ENCODE results near the gene UTP15. TPM values are rescaled to one million over a fixed set of nuclear protein-coding genes. Genes with fewer than 3 reads are reported as not detected.

Gene UTP15
- total RNA-seq, 2 experiments from 2014 or later = 22.8 to 29.9 TPM

DNA sequence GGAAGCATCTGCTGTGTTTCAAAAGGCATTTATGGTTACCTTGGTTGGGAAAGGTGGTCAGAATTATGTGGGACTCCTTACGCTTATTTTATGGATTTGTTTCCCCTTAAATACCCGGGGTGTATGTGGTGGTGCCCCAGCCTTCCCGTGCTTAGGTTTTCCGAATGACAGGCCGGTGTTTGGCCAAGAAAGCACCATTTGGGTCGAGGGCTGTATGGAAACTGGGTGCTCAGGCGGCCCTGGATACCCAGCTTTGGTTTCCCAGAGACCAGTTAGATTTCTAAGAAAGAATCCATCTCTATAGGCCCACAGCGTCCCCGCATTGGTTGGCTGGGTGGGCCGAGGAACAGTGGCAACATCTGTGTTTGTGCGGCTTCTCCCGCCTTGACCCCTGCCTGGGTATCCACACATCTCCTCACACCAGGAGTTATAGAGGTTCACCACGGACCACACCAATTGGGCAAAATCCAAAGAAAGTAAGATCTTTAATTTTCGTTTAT is 61.3 kb downstream of the UTP15 start:
- CTCF ChIA-PET (ENCODE audit: unreplicated experiment) = no interaction called here
- intact Hi-C loops (cut with micrococcal nuclease; ENCODE audit: unreplicated experiment) = no loop called here
- H3K27ac ChIP-seq (ENCODE audit: low read depth, low read length, poor library complexity, severe bottlenecking) = no peak overlapping the region
- no peaks in the 10 kb centered on the region for H3K4me1 ChIP-seq (ENCODE audit: insufficient read depth, low read length, poor library complexity, severe bottlenecking)
- H2AFZ ChIP-seq (ENCODE audit: low read length) = no peak overlapping the region
- no peaks in the 10 kb centered on the region for H3K9me3 ChIP-seq (ENCODE audit: low read length)
- H3K36me3 ChIP-seq (ENCODE audit: insufficient read depth, low read length) = no peaks in the 10 kb centered on the region
- no peak overlapping the region for H3K4me2 ChIP-seq (ENCODE audit: low read length)
- TF ChIP-seq CTCF (conservative IDR thresholded peaks at IDR 0.05; ENCODE audit: low read length) = no peak
- TF ChIP-seq EZH2phosphoT487 (IDR thresholded peaks at IDR 0.05; ENCODE audit: borderline replicate concordance, low read depth, low read length) = no peak
- POLR2A ChIA-PET = no interaction called here
- no peaks in the 10 kb centered on the region for H4K20me1 ChIP-seq (ENCODE audit: insufficient read depth, low read length)
- H3K79me2 ChIP-seq (ENCODE audit: insufficient read depth, low read depth, low read length) = no peaks in the 10 kb centered on the region
- H3K4me3 ChIP-seq (ENCODE audit: low read depth, low read length, poor library complexity, severe bottlenecking) = no peak overlapping the region
- BruUV-seq (replicated peaks) = no TSS peak
- no peak for DNase-seq (ENCODE audit: low spot score)
- no peaks in the 10 kb centered on the region for H3K9me2 ChIP-seq (ENCODE audit: insufficient read depth, low read length)

- H3K36me3 ChIP-seq (ENCODE audit: insufficient read depth, low read length) = no peaks in the 10 kb centered on the region
- no peaks in the 10 kb centered on the region for H3K9me2 ChIP-seq (ENCODE audit: insufficient read depth, low read length)
- POLR2A ChIA-PET = no interaction called here
- no peaks in the 10 kb centered on the region for H4K20me1 ChIP-seq (ENCODE audit: insufficient read depth, low read length)
- TF ChIP-seq CTCF (conservative IDR thresholded peaks at IDR 0.05; ENCODE audit: low read length) (no peak), EZH2phosphoT487 (IDR thresholded peaks at IDR 0.05; ENCODE audit: borderline replicate concordance, low read depth, low read length) (no peak)
- DNase-seq (ENCODE audit: low spot score) = no peak
- no TSS peak for BruUV-seq (replicated peaks)
- no peak overlapping the region for H2AFZ ChIP-seq (ENCODE audit: low read length)
- H3K79me2 ChIP-seq (ENCODE audit: insufficient read depth, low read depth, low read length) = no peaks in the 10 kb centered on the region
- H3K4me3 ChIP-seq (ENCODE audit: low read depth, low read length, poor library complexity, severe bottlenecking) = no peak overlapping the region
- H3K27ac ChIP-seq (ENCODE audit: low read depth, low read length, poor library complexity, severe bottlenecking) = no peak overlapping the region
- H3K9me3 ChIP-seq (ENCODE audit: low read length) = no peaks in the 10 kb centered on the region
- H3K4me1 ChIP-seq (ENCODE audit: insufficient read depth, low read length, poor library complexity, severe bottlenecking) = no peaks in the 10 kb centered on the region
- intact Hi-C loops (cut with micrococcal nuclease; ENCODE audit: unreplicated experiment) = no loop called here
- H3K4me2 ChIP-seq (ENCODE audit: low read length) = no peak overlapping the region
- CTCF ChIA-PET (ENCODE audit: unreplicated experiment) = no interaction called here
Observed at GRCh38 chr5:73629456-73629855, 63.9 kb downstream of the UTP15 start.

GRCh38 chr5:73630765-73631164 is 65.2 kb downstream of the UTP15 start:
- intact Hi-C loops (cut with micrococcal nuclease; ENCODE audit: unreplicated experiment) = no loop called here
- CTCF ChIA-PET (ENCODE audit: unreplicated experiment) = no interaction called here
- POLR2A ChIA-PET = no interaction called here
- Histone ChIP-seq H3K4me2 (ENCODE audit: low read length) (no peak overlapping the region), H4K20me1 (ENCODE audit: insufficient read depth, low read length) (no peaks in the 10 kb centered on the region), H3K4me1 (ENCODE audit: insufficient read depth, low read length, poor library complexity, severe bottlenecking) (no peaks in the 10 kb centered on the region), H3K27ac (ENCODE audit: low read depth, low read length, poor library complexity, severe bottlenecking) (no peak overlapping the region), H3K9me3 (ENCODE audit: low read length) (no peaks in the 10 kb centered on the region), H2AFZ (ENCODE audit: low read length) (no peak overlapping the region), H3K4me3 (ENCODE audit: low read depth, low read length, poor library complexity, severe bottlenecking) (no peak overlapping the region), H3K36me3 (ENCODE audit: insufficient read depth, low read length) (no peaks in the 10 kb centered on the region), H3K79me2 (ENCODE audit: insufficient read depth, low read depth, low read length) (no peaks in the 10 kb centered on the region), H3K9me2 (ENCODE audit: insufficient read depth, low read length) (no peaks in the 10 kb centered on the region)
- no peak for TF ChIP-seq EZH2phosphoT487 (IDR thresholded peaks at IDR 0.05; ENCODE audit: borderline replicate concordance, low read depth, low read length)
- TF ChIP-seq CTCF (conservative IDR thresholded peaks at IDR 0.05; ENCODE audit: low read length) = no peak
- no TSS peak for BruUV-seq (replicated peaks)
- no peak for DNase-seq (ENCODE audit: low spot score)

Measured in OCI-LY7 (cell line).